Measurements from ENCODE around the gene ZNF281. TPM values are rescaled to one million over a fixed set of nuclear protein-coding genes. Genes with fewer than 3 reads are reported as not detected.

ZNF281 gene
- total RNA-seq, 2 donors from 2014 or later: 8.5 to 11.8 TPM

DNA sequence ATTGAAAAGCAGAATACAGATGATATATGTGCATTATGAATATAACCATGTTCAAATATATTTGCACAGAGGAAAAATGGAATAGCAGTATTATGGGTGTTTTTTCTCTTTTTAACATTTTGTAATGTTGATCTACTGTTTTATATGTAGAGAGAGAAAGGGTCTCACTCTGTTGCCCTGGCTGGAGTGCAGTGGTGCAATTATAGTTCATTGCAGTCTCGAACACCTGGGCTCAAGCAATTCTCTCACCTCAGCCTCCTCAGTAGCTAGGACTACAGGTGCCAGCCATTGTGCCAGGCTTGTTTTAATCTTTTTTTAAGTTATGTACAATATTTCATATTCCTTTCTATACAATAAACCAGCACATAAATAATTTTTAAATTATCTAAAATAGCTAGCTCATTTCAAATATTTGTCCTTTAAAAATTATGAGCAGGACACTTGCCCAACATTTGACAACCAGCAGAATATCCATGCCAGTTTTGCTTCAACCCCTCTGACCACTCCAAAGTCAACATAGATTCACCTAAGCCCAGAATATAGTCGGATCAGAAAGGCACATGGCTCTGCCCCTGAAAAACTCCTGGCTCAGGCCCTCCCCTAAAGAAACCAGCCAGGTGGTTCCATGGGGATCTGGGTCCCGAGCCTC, 29.8 kb downstream of the ZNF281 start:
- H3K27me3 ChIP-seq: no peaks in the 10 kb centered on the region
- no peaks in the 10 kb centered on the region for H3K9me3 ChIP-seq
- H3K4me1 ChIP-seq: no peaks in the 10 kb centered on the region
- no peaks in the 10 kb centered on the region for H3K36me3 ChIP-seq
- TF ChIP-seq, protein P1, sequence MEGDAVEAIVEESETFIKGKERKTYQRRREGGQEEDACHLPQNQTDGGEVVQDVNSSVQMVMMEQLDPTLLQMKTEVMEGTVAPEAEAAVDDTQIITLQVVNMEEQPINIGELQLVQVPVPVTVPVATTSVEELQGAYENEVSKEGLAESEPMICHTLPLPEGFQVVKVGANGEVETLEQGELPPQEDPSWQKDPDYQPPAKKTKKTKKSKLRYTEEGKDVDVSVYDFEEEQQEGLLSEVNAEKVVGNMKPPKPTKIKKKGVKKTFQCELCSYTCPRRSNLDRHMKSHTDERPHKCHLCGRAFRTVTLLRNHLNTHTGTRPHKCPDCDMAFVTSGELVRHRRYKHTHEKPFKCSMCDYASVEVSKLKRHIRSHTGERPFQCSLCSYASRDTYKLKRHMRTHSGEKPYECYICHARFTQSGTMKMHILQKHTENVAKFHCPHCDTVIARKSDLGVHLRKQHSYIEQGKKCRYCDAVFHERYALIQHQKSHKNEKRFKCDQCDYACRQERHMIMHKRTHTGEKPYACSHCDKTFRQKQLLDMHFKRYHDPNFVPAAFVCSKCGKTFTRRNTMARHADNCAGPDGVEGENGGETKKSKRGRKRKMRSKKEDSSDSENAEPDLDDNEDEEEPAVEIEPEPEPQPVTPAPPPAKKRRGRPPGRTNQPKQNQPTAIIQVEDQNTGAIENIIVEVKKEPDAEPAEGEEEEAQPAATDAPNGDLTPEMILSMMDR (IDR thresholded peaks at IDR 0.05): no peak
- H3K27ac ChIP-seq: no peak overlapping the region
- no peak for DNase-seq
- intact Hi-C loops (cut with DNase I): no loop called here
- H3K9ac ChIP-seq (ENCODE audit: low read depth in 2 of 2, low read length in 2 of 2): no peak overlapping the region
- no peak overlapping the region for H3K4me3 ChIP-seq

GRCh38 chr1:200379432-200379757, 30.4 kb downstream of the ZNF281 start:
- intact Hi-C loops (cut with DNase I): no loop called here
- H3K9ac ChIP-seq (ENCODE audit: low read depth in 2 of 2, low read length in 2 of 2): no peak overlapping the region

GRCh38 chr1:200378096-200378495, 31.7 kb downstream of the ZNF281 start:
- intact Hi-C loops (cut with DNase I): no loop called here
- Histone ChIP-seq H3K9me3 (no peaks in the 10 kb centered on the region), H3K9ac (ENCODE audit: low read depth in 2 of 2, low read length in 2 of 2) (no peak overlapping the region), H3K27ac (no peak overlapping the region), H3K36me3 (no peaks in the 10 kb centered on the region), H3K27me3 (no peaks in the 10 kb centered on the region), H3K4me3 (no peak overlapping the region), H3K4me1 (no peaks in the 10 kb centered on the region)
- TF ChIP-seq, protein P1 (IDR thresholded peaks at IDR 0.05): no peak
- no peak for DNase-seq

More at GRCh38 chr1:200379432-200379757, 30.4 kb downstream of the ZNF281 start:
- H3K4me1 ChIP-seq: no peaks in the 10 kb centered on the region
- no peaks in the 10 kb centered on the region for H3K36me3 ChIP-seq
- no peak overlapping the region for H3K4me3 ChIP-seq
- no peak for DNase-seq
- no peaks in the 10 kb centered on the region for H3K9me3 ChIP-seq
- H3K27ac ChIP-seq: no peak overlapping the region
- TF ChIP-seq, protein P1 (IDR thresholded peaks at IDR 0.05): no peak
- H3K27me3 ChIP-seq: no peaks in the 10 kb centered on the region

DNA sequence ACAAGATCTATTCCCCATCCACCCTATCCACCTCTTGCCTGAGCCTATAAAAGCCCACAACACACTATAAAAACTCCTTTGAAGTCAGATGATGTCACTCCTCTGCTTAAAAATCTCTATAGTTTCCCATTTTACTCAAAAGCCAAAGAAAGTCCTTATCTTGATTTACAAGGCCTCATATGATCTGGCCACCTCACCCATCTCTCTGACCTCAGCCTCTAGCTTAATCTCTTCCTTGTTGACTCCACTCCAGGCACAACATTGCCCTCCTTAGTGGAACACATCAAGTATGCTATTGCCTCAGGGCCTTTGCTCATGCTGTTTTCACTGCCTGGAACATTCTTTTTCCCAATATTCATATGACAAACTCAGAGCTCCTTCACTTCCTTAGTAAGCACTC, 33.3 kb downstream of the ZNF281 start:
- H3K4me3 ChIP-seq: no peak overlapping the region
- H3K9me3 ChIP-seq: no peaks in the 10 kb centered on the region
- no peaks in the 10 kb centered on the region for H3K4me1 ChIP-seq
- H3K36me3 ChIP-seq: no peaks in the 10 kb centered on the region
- no peak overlapping the region for H3K9ac ChIP-seq (ENCODE audit: low read depth in 2 of 2, low read length in 2 of 2)
- TF ChIP-seq, protein P1 (IDR thresholded peaks at IDR 0.05): no peak
- H3K27ac ChIP-seq: no peak overlapping the region
- intact Hi-C loops (cut with DNase I): no loop called here
- H3K27me3 ChIP-seq: no peaks in the 10 kb centered on the region
- DNase-seq: no peak

DNA sequence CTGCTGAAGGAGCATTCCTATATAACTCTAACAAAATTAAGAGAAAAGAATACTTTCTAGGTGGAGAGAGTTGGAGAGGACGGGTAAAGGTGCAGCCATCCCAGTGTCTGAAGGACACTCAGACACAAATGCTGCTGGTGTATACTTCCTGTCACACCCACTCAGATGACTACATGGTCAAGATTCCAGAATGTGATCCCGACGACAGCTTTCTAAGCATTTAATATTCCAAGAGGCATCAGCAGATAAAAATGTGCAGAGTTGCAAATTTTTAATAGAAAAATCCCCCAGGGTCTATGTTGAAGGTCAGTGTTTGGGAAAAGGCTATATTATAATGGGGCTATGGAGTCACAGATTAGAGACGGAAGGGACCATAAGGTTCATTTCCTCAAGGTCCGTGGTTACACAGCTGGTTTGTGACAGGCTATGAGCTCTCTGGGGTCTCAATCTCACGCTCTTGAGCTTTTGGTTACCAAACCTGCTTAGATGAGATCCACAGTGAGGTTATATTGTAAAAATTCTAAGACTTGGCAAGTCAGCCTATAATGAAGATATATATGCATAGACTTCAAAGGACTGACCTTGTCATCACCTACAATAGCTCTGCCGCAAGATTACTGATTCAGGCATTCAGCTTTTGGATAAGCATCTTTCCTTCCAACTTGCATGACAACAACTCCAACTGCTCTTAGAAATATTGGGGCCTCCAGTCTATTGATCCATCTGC, 35.1 kb downstream of the ZNF281 start:
- intact Hi-C loops (cut with DNase I): no loop called here
- no peak overlapping the region for H3K9ac ChIP-seq (ENCODE audit: low read depth in 2 of 2, low read length in 2 of 2)
- H3K36me3 ChIP-seq: no peaks in the 10 kb centered on the region
- DNase-seq: no peak
- H3K27ac ChIP-seq: no peak overlapping the region
- H3K4me1 ChIP-seq: no peaks in the 10 kb centered on the region
- H3K9me3 ChIP-seq: no peaks in the 10 kb centered on the region
- H3K4me3 ChIP-seq: no peak overlapping the region
- no peaks in the 10 kb centered on the region for H3K27me3 ChIP-seq
- TF ChIP-seq, protein P1 (IDR thresholded peaks at IDR 0.05): no peak

Measured in colonic mucosa (tissue), 4 donors.